HCT116 (cell line): ENCODE measurements around the gene KRT15. TPM values are rescaled to one million over a fixed set of nuclear protein-coding genes. Genes with fewer than 3 reads are reported as not detected.

Source experiments
- ATAC-seq: fragments of 200-7000 bp; cut with Tn5 transposase; 2 replicates; pipeline ENCODE4 v1.9.1; 2020; ENCODE audit warnings: mild to moderate bottlenecking, moderate library complexity
- Bru-seq: library from RNA; stranded (reverse); fragments of 400-500 nt; gene quantifications from one replicate; lab custom pipeline; 2021; lab: Mats Ljungman, UMichigan
- BruChase-seq, 2 experiments: library from RNA; stranded (reverse); fragments of 400-500 nt; gene quantifications; one replicate each; lab custom pipeline; 2021; lab: Mats Ljungman, UMichigan
- BruUV-seq: library from RNA; stranded (reverse); fragments of 400-500 nt; replicated peaks from 2 replicates; lab custom pipeline; 2021; lab: Mats Ljungman, UMichigan
- CTCF ChIA-PET: fragments of 300-600 bp; sonication (Branson Sonifier 250); formaldehyde crosslinking; loops from one replicate; lab custom pipeline; 2021; ENCODE audit warnings: antibody characterized with exemption; lab: Charles Lee
- POLR2A ChIA-PET: fragments of 300-600, 350-600 bp; sonication (Branson Sonifier 250); formaldehyde crosslinking; loops from one replicate; lab custom pipeline; 2021; ENCODE audit warnings: antibody characterized with exemption; lab: Charles Lee
- RAD21 ChIA-PET, 2 experiments: fragments of 300-600 bp; sonication (Branson Sonifier 250); formaldehyde crosslinking; loops; one replicate each; lab custom pipeline; 2023; ENCODE audit warnings: low total read pairs in 2 of 2; ENCODE audit not compliant: uncharacterized antibody in 2 of 2, unreplicated experiment in 2 of 2, low non-redundant PET in 1 of 2; lab: Charles Lee
- DNase-seq: peaks from one replicate; pipeline ENCODE4 v3.0.0-alpha.2; 2010; ENCODE audit warnings: low read depth, low spot score
- H2AFZ ChIP-seq: fragments of 200-600 bp; shearing (Covaris generic), sonication (generic); 2 replicates; pipeline ENCODE4 v1.6.1; 2017; ENCODE audit warnings: low read depth, mixed run types, mixed read lengths, antibody characterized with exemption, low read length; ENCODE audit not compliant: poor library complexity, severe bottlenecking
- H3K27ac ChIP-seq: 2 replicates; pipeline ENCODE4 v1.5.1; 2012; ENCODE audit warnings: low read depth, low read length
- H3K27me3 ChIP-seq: fragments of 200-600 bp; sonication (generic); 2 replicates; pipeline ENCODE4 v1.6.1; 2016; ENCODE audit warnings: mixed run types, low read length, mixed read lengths; ENCODE audit not compliant: insufficient read depth
- H3K36me3 ChIP-seq, 2 experiments: fragments of 200-500 bp in 1 of 2; fragments of 200-600 bp in 1 of 2; sonication (Bioruptor generic) in 1 of 2; sonication (generic) in 1 of 2; 2 replicates each; pipeline versions ENCODE4 v1.5.1 to v1.6.1; 2014 to 2016; ENCODE audit warnings: low read length in 2 of 2, inconsistent platforms in 1 of 2, mixed read lengths in 1 of 2, mixed run types in 1 of 2; ENCODE audit not compliant: insufficient read depth in 2 of 2, control insufficient read depth in 1 of 2
- H3K4me1 ChIP-seq, 2 experiments: fragments of 200-600 bp in 1 of 2; sonication (generic) in 1 of 2; 2 replicates each; pipeline versions ENCODE4 v1.5.1 to v1.6.1; 2012 to 2017; ENCODE audit warnings: low read length in 2 of 2, inconsistent platforms in 1 of 2, mild to moderate bottlenecking in 1 of 2, mixed read lengths in 1 of 2, mixed run types in 1 of 2, moderate library complexity in 1 of 2; ENCODE audit not compliant: insufficient read depth in 2 of 2, control insufficient read depth in 1 of 2
- H3K4me2 ChIP-seq: fragments of 200-600 bp; sonication (generic); 2 replicates; pipeline ENCODE4 v1.6.1; 2017; ENCODE audit warnings: mixed run types, low read length, mixed read lengths
- H3K4me3 ChIP-seq, 2 experiments: fragments of 200-600 bp in 1 of 2; sonication (generic) in 1 of 2; replicated peaks in 1 of 2; 2 replicates each; pipeline ENCODE4 v1.5.1; 2011 to 2016; ENCODE audit warnings: low read length in 2 of 2, control low read depth in 1 of 2, low read depth in 1 of 2, mild to moderate bottlenecking in 1 of 2, mixed read lengths in 1 of 2, mixed run types in 1 of 2
- H3K79me2 ChIP-seq: fragments of 200-600 bp; sonication (generic); 2 replicates; pipeline ENCODE4 v1.6.1; 2017; ENCODE audit warnings: mild to moderate bottlenecking, mixed run types, low read length, moderate library complexity, mixed read lengths; ENCODE audit not compliant: insufficient read depth
- H3K9ac ChIP-seq: fragments of 200-600 bp; sonication (generic); 2 replicates; pipeline ENCODE4 v1.6.1; 2016; ENCODE audit warnings: low read length, mixed read lengths
- H3K9me2 ChIP-seq: fragments of 200-600 bp; sonication (generic), shearing (Covaris generic); 2 replicates; pipeline ENCODE4 v1.6.1; 2017; ENCODE audit warnings: mixed run types, mild to moderate bottlenecking, moderate library complexity; ENCODE audit not compliant: insufficient read depth
- H3K9me3 ChIP-seq, 2 experiments: fragments of 200-500 bp in 1 of 2; fragments of 200-600 bp in 1 of 2; sonication (Bioruptor generic) in 1 of 2; sonication (generic) in 1 of 2; 2 replicates each; pipeline ENCODE4 v1.6.1; 2014 to 2017; ENCODE audit warnings: low read length in 2 of 2, mixed read lengths in 2 of 2, inconsistent platforms in 1 of 2, low read depth in 1 of 2, mild to moderate bottlenecking in 1 of 2, mixed run types in 1 of 2, moderate library complexity in 1 of 2; ENCODE audit not compliant: control insufficient read depth in 1 of 2, insufficient read depth in 1 of 2
- H4K20me1 ChIP-seq: fragments of 200-600 bp; sonication (generic), shearing (Covaris generic); 2 replicates; pipeline ENCODE4 v1.6.1; 2017; ENCODE audit warnings: mixed run types, mild to moderate bottlenecking, moderate library complexity; ENCODE audit not compliant: insufficient read depth
- ATF3 ChIP-seq: IDR thresholded peaks from 2 replicates; pipeline ENCODE4 v1.6.1; 2012
- CBX3 ChIP-seq: IDR thresholded peaks from 2 replicates; pipeline ENCODE4 v1.6.1; 2012; ENCODE audit warnings: low read depth
- MAX ChIP-seq: IDR thresholded peaks from 2 replicates; pipeline ENCODE4 v1.6.1; 2012
- SIN3A ChIP-seq: IDR thresholded peaks from 2 replicates; pipeline ENCODE4 v1.6.1; 2012; ENCODE audit warnings: low read depth
- SP1 ChIP-seq: IDR thresholded peaks from 2 replicates; pipeline ENCODE4 v1.6.1; 2012; ENCODE audit warnings: low read depth
- SRF ChIP-seq: IDR thresholded peaks from 2 replicates; pipeline ENCODE4 v1.6.1; 2012; ENCODE audit warnings: low read depth
- TCF7L2 ChIP-seq: IDR thresholded peaks from 2 replicates; pipeline ENCODE4 v1.7.0; 2011; ENCODE audit warnings: borderline replicate concordance, inconsistent platforms; ENCODE audit not compliant: insufficient read depth, insufficient read length; ENCODE audit errors: extremely low read depth
- ZNF274 ChIP-seq: fragments of 200-500 bp; sonication (Bioruptor generic); IDR thresholded peaks from 2 replicates; pipeline ENCODE4 v1.6.1; 2014; ENCODE audit warnings: mild to moderate bottlenecking, low read depth, low read length, inconsistent platforms
- intact Hi-C: fragments of 100-400 bp; cut with micrococcal nuclease; formaldehyde crosslinking; loops from 2 replicates; pipeline ENCODE4 v1.10.0; 2022
- long read RNA-seq: library from polyadenylated mRNA; unstranded; transcript quantifications from one replicate; pipeline ENCODE4 v2.0.0, GENCODE V29; 2021; ENCODE audit not compliant: unreplicated experiment
- polyA plus RNA-seq: library from polyadenylated mRNA; unstranded; fragments of >200 nt; gene quantifications from 2 replicates; pipeline ENCODE4 v1.2.1, GENCODE V29; 2012; ENCODE audit warnings: missing spikeins
- total RNA-seq: library from RNA; stranded (reverse); gene quantifications from one replicate; pipeline ENCODE4 v1.2.1, GENCODE V29; 2021; ENCODE audit not compliant: unreplicated experiment

Gene KRT15
- total RNA-seq, result 37.1 TPM
- 104 and 111 TPM in 2 replicates for polyA plus RNA-seq
- Bru-seq, nascent RNA, result percentile 66 among the genes with signal in this experiment
- percentile 83 among the genes with signal in this experiment for BruChase-seq, experiment 1, labeled RNA remaining after a 6-hour chase
- BruChase-seq, experiment 2, labeled RNA remaining after a 2-hour chase, result percentile 67 among the genes with signal in this experiment
- long read RNA-seq, partial matches to known transcripts, result 1 of 33 reads
- long read RNA-seq, other reads (novel, unspliced or antisense), result 31 of 33 reads

- Histone ChIP-seq H2AFZ (no peak within 1 kb of the TSS), H3K4me1 (peaks cover 50 to 64% of the 10 kb centered on the region in 2 experiments), H4K20me1 (no peaks in the 10 kb centered on the region), H3K27me3 (no peaks in the 10 kb centered on the region), H3K79me2 (no peaks in the 10 kb centered on the region), H3K4me2 (peak within 1 kb of the TSS; percentile 78), H3K9me3 (no peaks in the 10 kb centered on the region), H3K36me3 (peaks cover 0 to 8% of the 10 kb centered on the region in 2 experiments; a peak in 1 of 4 replicates), H3K27ac (peak within 1 kb of the TSS; percentile 99), H3K9ac (peak within 1 kb of the TSS; percentile 99), H3K9me2 (no peaks in the 10 kb centered on the region), H3K4me3 (no peak within 1 kb of the TSS)
- ChIA-PET RAD21 (interaction anchor here in 1 of 2 experiments (0.7 kb wide), 1 partner anchor 19 kb away, joined by 5 read pairs; no protein-coding TSS in a partner anchor), CTCF (interaction anchor here (0.9 to 8.9 kb wide), 2 partner anchors 31 to 101 kb away, joined by 3 to 77 read pairs; no protein-coding TSS in a partner anchor), POLR2A (interaction anchor here (0.6 to 12.9 kb wide), 5 partner anchors 8 to 30 kb away, joined by 3 to 148 read pairs (median 3); partner anchors contain the start of gene KRT19)
- DNase-seq, result no peak
- intact Hi-C loops, result no loop called here
- ATAC-seq, result no peak
- no peak for TF ChIP-seq SRF
- no peak for TF ChIP-seq CBX3
- TF ChIP-seq SIN3A, result no peak
- TF ChIP-seq SP1, result no peak
- TF ChIP-seq ZNF274, result no peak
- TF ChIP-seq ATF3, result no peak
- TF ChIP-seq MAX, result no peak
- TF ChIP-seq TCF7L2, result no peak
- no TSS peak for BruUV-seq
Measured at GRCh38 chr17:41518789-41519449, at the start of gene KRT15. TSS of gene KRT15 (minus strand) at chr17:41518890. CDS start at chr17:41518827, 63 bp downstream.
